Measurements from ENCODE around the gene LMNB1. TPM values are rescaled to one million over a fixed set of nuclear protein-coding genes. Genes with fewer than 3 reads are reported as not detected.

The LMNB1 gene
- total RNA-seq, 4 donors from 2014 or later, result 7.9 to 53.3 (median 16.8) TPM

DNA sequence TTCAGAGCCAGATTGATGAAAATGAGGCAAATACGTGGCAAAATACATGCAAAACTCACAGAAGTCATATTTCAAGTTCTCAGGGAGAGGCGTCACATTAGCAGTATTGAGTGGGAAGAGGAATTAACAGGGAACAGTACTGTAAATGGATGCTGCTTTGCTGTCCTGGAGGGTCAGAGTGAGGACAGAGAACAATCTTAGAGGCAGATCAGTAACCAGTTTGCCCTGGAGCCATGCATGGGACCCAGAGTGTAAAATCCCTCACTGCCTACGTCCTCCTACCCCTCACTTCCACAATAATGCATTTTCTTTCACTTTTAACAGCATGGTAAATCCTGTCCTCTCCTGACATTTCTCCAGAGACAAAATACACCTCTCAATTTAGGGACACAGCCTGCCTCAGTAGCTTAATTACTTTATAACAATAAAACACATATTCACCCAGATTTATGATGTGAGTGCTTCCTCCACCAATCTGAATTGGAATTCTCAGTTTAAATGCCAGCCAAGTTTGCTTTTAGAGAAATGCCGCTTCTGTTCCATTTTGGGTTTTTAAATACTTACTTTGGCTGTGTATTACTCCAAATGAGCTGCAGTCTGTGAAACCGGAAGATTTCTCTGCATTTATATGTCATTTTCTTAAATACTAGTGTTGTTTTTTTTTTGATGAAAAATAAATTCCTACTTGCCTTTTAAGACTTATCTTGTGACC lies 70.0 kb downstream of the LMNB1 start:
- no peaks in the 10 kb centered on the region for H3K27me3 ChIP-seq
- no peak overlapping the region for H3K4me3 ChIP-seq
- intact Hi-C loops (cut with DNase I; ENCODE audit: low total_unique reads), result no loop called here
- in situ Hi-C loops (cut with MboI; ENCODE audit: low pct_ligation_motif_present in 1 of 4, low pct_unique_long_range_greater_than_20kb in 1 of 4, low sequenced_read_pairs in 3 of 4), result loop anchor here in 1 of 4 donors (25.0 kb wide), 1 partner anchor 465 kb away; no protein-coding TSS in a partner anchor
- peak overlapping the region; percentile 45 to 79 (median 70) for H3K27ac ChIP-seq
- H3K4me1 ChIP-seq, result peaks cover 10 to 36% (median 19%) of the 10 kb centered on the region in 4 donors
- DNase-seq, result no peak
- no peaks in the 10 kb centered on the region for H3K9me3 ChIP-seq
- 61 to 62% methylated on average over 5 of the region's 5 CpGs for WGBS, 2 donors (ENCODE audit: low coverage in 1 of 2)
- H3K36me3 ChIP-seq, result no peaks in the 10 kb centered on the region
- TF ChIP-seq, protein P1, sequence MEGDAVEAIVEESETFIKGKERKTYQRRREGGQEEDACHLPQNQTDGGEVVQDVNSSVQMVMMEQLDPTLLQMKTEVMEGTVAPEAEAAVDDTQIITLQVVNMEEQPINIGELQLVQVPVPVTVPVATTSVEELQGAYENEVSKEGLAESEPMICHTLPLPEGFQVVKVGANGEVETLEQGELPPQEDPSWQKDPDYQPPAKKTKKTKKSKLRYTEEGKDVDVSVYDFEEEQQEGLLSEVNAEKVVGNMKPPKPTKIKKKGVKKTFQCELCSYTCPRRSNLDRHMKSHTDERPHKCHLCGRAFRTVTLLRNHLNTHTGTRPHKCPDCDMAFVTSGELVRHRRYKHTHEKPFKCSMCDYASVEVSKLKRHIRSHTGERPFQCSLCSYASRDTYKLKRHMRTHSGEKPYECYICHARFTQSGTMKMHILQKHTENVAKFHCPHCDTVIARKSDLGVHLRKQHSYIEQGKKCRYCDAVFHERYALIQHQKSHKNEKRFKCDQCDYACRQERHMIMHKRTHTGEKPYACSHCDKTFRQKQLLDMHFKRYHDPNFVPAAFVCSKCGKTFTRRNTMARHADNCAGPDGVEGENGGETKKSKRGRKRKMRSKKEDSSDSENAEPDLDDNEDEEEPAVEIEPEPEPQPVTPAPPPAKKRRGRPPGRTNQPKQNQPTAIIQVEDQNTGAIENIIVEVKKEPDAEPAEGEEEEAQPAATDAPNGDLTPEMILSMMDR (IDR thresholded peaks at IDR 0.05), result no peak
- TF ChIP-seq POLR2A (IDR thresholded peaks at IDR 0.05) (no peak), POLR2AphosphoS5 (IDR thresholded peaks at IDR 0.05) (no peak), EP300 (IDR thresholded peaks at IDR 0.05; ENCODE audit: low read depth) (no peak)

DNA sequence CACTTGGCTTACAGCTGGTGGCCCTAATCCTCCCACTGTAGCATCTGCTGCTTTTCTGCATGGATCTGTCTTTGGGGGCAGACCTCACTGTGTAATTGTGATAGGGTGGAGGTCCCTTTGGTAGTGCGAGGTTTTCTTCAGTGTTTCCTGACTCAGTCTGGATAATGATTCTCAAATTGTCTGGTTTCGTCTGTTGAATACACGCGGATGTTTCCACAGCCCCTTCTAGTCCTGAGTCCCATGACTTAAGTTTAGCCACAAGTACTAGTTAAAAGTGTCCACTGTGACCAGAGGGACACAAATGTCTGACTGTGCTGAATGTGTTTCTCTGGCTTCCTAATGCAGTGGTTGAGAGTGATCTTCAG lies 70.5 kb downstream of the LMNB1 start:
- no peak overlapping the region for H3K4me3 ChIP-seq
- H3K9me3 ChIP-seq, result no peaks in the 10 kb centered on the region
- peaks cover 10 to 39% (median 19%) of the 10 kb centered on the region in 4 donors for H3K4me1 ChIP-seq
- TF ChIP-seq POLR2AphosphoS5 (IDR thresholded peaks at IDR 0.05) (no peak), POLR2A (IDR thresholded peaks at IDR 0.05) (no peak), EP300 (IDR thresholded peaks at IDR 0.05; ENCODE audit: low read depth) (no peak)
- TF ChIP-seq, protein P1 (IDR thresholded peaks at IDR 0.05), result no peak
- intact Hi-C loops (cut with DNase I; ENCODE audit: low total_unique reads) (no loop called here), in situ Hi-C loops (cut with MboI; ENCODE audit: low pct_ligation_motif_present in 1 of 4, low pct_unique_long_range_greater_than_20kb in 1 of 4, low sequenced_read_pairs in 3 of 4) (loop anchor here in 1 of 4 donors (25.0 kb wide), 1 partner anchor 465 kb away; no protein-coding TSS in a partner anchor)
- H3K27me3 ChIP-seq, result no peaks in the 10 kb centered on the region
- H3K27ac ChIP-seq, result peak overlapping the region; percentile 45 to 79 (median 70)
- 93% methylated on average over 4 of the region's 4 CpGs; no CpG with 5 or more reads in 1 of the 2 donors for WGBS, 2 donors (ENCODE audit: low coverage in 1 of 2)
- DNase-seq, result no peak
- H3K36me3 ChIP-seq, result no peaks in the 10 kb centered on the region

DNA sequence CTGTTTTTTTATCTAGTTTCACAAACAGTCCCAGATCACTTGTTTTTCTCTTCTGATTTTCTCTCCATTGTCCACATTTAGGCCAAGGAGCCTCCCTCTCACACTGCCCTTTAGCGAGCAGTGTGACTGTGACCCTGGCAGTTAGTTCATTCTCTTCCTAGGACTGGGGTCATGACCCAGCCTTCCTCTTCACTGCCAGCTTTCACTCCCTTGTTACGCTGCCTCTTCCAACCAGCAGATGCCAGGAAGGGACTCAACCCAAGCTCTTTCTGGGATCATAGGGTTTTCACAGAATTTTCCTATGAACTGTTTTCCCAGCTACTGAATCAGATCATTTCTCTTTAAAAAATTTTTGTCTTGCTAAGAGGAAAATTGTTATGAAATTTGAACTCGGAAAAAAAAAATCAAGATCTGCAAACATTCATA lies 70.9 kb downstream of the LMNB1 start:
- peaks cover 10 to 43% (median 19%) of the 10 kb centered on the region in 4 donors for H3K4me1 ChIP-seq
- TF ChIP-seq POLR2AphosphoS5 (IDR thresholded peaks at IDR 0.05), result no peak
- no peak for TF ChIP-seq EP300 (IDR thresholded peaks at IDR 0.05; ENCODE audit: low read depth)
- TF ChIP-seq, protein P1 (IDR thresholded peaks at IDR 0.05), result no peak
- TF ChIP-seq POLR2A (IDR thresholded peaks at IDR 0.05), result no peak
- intact Hi-C loops (cut with DNase I; ENCODE audit: low total_unique reads) (no loop called here), in situ Hi-C loops (cut with MboI; ENCODE audit: low pct_ligation_motif_present in 1 of 4, low pct_unique_long_range_greater_than_20kb in 1 of 4, low sequenced_read_pairs in 3 of 4) (loop anchor here in 1 of 4 donors (25.0 kb wide), 1 partner anchor 464 kb away; no protein-coding TSS in a partner anchor)
- no peaks in the 10 kb centered on the region for H3K36me3 ChIP-seq
- H3K27me3 ChIP-seq, result no peaks in the 10 kb centered on the region
- H3K4me3 ChIP-seq, result no peak overlapping the region
- DNase-seq, result no peak
- WGBS, 2 donors (ENCODE audit: low coverage in 1 of 2), result 74 to 76% methylated on average over 2 to 3 of the region's 3 CpGs
- peak overlapping the region; percentile 45 to 79 (median 70) for H3K27ac ChIP-seq
- H3K9me3 ChIP-seq, result no peaks in the 10 kb centered on the region

DNA sequence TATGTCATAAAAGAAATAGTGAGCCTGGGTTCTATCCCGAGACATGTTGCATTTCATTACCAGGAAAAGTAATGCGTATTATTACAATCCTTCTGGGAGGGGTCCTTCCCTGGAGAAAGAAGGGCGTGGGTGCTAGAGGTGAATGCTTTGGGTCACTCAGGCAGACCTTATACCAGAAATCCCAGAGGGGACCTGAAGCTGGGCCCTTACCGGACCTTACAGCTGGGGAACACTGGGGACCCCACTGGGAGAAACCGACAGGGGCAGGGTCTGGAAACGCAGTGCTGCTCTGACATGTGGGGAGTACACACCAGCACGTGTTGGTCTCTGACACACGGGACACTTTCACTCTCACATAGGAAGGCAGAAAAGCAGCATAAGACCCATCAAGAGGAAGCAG lies 71.3 kb downstream of the LMNB1 start:
- no peak overlapping the region for H3K4me3 ChIP-seq
- H3K27ac ChIP-seq, result peak overlapping the region in 3 of 4 donors; percentile 32 to 79 (median 45)
- in situ Hi-C loops (cut with MboI; ENCODE audit: low pct_ligation_motif_present in 1 of 4, low pct_unique_long_range_greater_than_20kb in 1 of 4, low sequenced_read_pairs in 3 of 4) (loop anchor here in 1 of 4 donors (25.0 kb wide), 1 partner anchor 464 kb away; no protein-coding TSS in a partner anchor), intact Hi-C loops (cut with DNase I; ENCODE audit: low total_unique reads) (no loop called here)
- H3K4me1 ChIP-seq, result peaks cover 10 to 44% (median 19%) of the 10 kb centered on the region in 4 donors
- WGBS, 2 donors (ENCODE audit: low coverage in 1 of 2), result 58 to 68% methylated on average over 3 to 8 of the region's 8 CpGs
- DNase-seq, result no peak
- no peak for TF ChIP-seq POLR2A (IDR thresholded peaks at IDR 0.05)
- TF ChIP-seq, protein P1 (IDR thresholded peaks at IDR 0.05), result no peak
- TF ChIP-seq EP300 (IDR thresholded peaks at IDR 0.05; ENCODE audit: low read depth), result no peak
- no peak for TF ChIP-seq POLR2AphosphoS5 (IDR thresholded peaks at IDR 0.05)
- H3K27me3 ChIP-seq, result no peaks in the 10 kb centered on the region
- no peaks in the 10 kb centered on the region for H3K9me3 ChIP-seq
- no peaks in the 10 kb centered on the region for H3K36me3 ChIP-seq
